Measurements from ENCODE around the gene NPC1L1.
"Not testable (repeated sequence)": the region's sequence is repeated elsewhere in the genome, so short reads cannot be mapped to it uniquely, and the experiment has no call there.

The NPC1L1 gene

GRCh38 chr7:44511236-44511635, 29.9 kb downstream of the NPC1L1 start:
- DNase-seq (ENCODE audit: low read depth in 4 of 4, low spot score in 1 of 4) = no peak

GRCh38 chr7:44508328-44509030, 32.7 kb downstream of the NPC1L1 start:
- DNase-seq (ENCODE audit: low read depth in 4 of 4, low spot score in 1 of 4) = no peak

- not testable (repeated sequence) for DNase-seq (ENCODE audit: low read depth in 4 of 4, low spot score in 1 of 4)
Measured at GRCh38 chr7:44506592-44507288, 34.4 kb downstream of the NPC1L1 start.

- DNase-seq (ENCODE audit: low read depth in 4 of 4, low spot score in 1 of 4) = no peak
Measured at GRCh38 chr7:44505595-44505994, 35.5 kb downstream of the NPC1L1 start.

GRCh38 chr7:44498230-44498954, 42.7 kb downstream of the NPC1L1 start:
- no peak for DNase-seq (ENCODE audit: low read depth in 4 of 4, low spot score in 1 of 4)

GRCh38 chr7:44497155-44498027, 43.7 kb downstream of the NPC1L1 start:
- DNase-seq (ENCODE audit: low read depth in 4 of 4, low spot score in 1 of 4) = no peak

GRCh38 chr7:44496385-44496784, 44.7 kb downstream of the NPC1L1 start:
- DNase-seq (ENCODE audit: low read depth in 4 of 4, low spot score in 1 of 4) = no peak

GRCh38 chr7:44494960-44495359, 46.2 kb downstream of the NPC1L1 start:
- DNase-seq (ENCODE audit: low read depth in 4 of 4, low spot score in 1 of 4) = no peak

- DNase-seq (ENCODE audit: low read depth in 4 of 4, low spot score in 1 of 4) = no peak
Measured at GRCh38 chr7:44491229-44491628, 49.9 kb downstream of the NPC1L1 start.

GRCh38 chr7:44490351-44491200, 50.6 kb downstream of the NPC1L1 start, which contains the start of gene NUDCD3:
Gene NUDCD3 (minus strand): TSS chr7:44490658. CDS start chr7:44490600, 58 bp downstream.
- DNase-seq (ENCODE audit: low read depth in 4 of 4, low spot score in 1 of 4) = peak; percentile 54 to 74 (median 66)

GRCh38 chr7:44489955-44490350, 51.2 kb downstream of the NPC1L1 start:
- DNase-seq (ENCODE audit: low read depth in 4 of 4, low spot score in 1 of 4) = peak in 3 of 4 experiments; percentile 9 to 15 (median 9)

GRCh38 chr7:44488955-44489354, 52.2 kb downstream of the NPC1L1 start:
- no peak for DNase-seq (ENCODE audit: low read depth in 4 of 4, low spot score in 1 of 4)

- DNase-seq (ENCODE audit: low read depth in 4 of 4, low spot score in 1 of 4) = no peak
Measured at GRCh38 chr7:44486693-44487092, 54.4 kb downstream of the NPC1L1 start.

- no peak for DNase-seq (ENCODE audit: low read depth in 4 of 4, low spot score in 1 of 4)
Measured at GRCh38 chr7:44486001-44486400, 55.1 kb downstream of the NPC1L1 start.

- DNase-seq (ENCODE audit: low read depth in 4 of 4, low spot score in 1 of 4) = no peak
Measured at GRCh38 chr7:44484482-44485313, 56.4 kb downstream of the NPC1L1 start.

GRCh38 chr7:44482502-44483485, 58.3 kb downstream of the NPC1L1 start:
- DNase-seq (ENCODE audit: low read depth in 4 of 4, low spot score in 1 of 4) = no peak

GRCh38 chr7:44477938-44478337, 63.2 kb downstream of the NPC1L1 start:
- DNase-seq (ENCODE audit: low read depth in 4 of 4, low spot score in 1 of 4) = no peak

Data from stimulated activated CD4-positive, alpha-beta T cell treated with anti-CD3 and anti-CD28 coated beads, Interleukin-1b, Interleukin-23, amount 100 ng/mL, for 24 hours (primary cell).